DLD1 (cell line): ENCODE measurements around the gene SINHCAF.

ENCODE experiments used
- in situ Hi-C: cut with HindIII; loops from 2 replicates; pipeline ENCODE4 v1.10.0; 2017; ENCODE audit warnings: low sequenced_read_pairs

The SINHCAF gene

GRCh38 chr12:31339831-31340622, 14.1 kb upstream of the SINHCAF start:
- in situ Hi-C loops, result no loop called here

- in situ Hi-C loops, result no loop called here
Observed at GRCh38 chr12:31337952-31338351, 12.0 kb upstream of the SINHCAF start.

GRCh38 chr12:31331242-31331641, 5.3 kb upstream of the SINHCAF start:
- in situ Hi-C loops, result no loop called here

GRCh38 chr12:31326736-31327659, 1.0 kb upstream of the SINHCAF start:
- in situ Hi-C loops, result no loop called here

- in situ Hi-C loops, result no loop called here
Observed at GRCh38 chr12:31325524-31325875, 450 bp downstream of the SINHCAF start.

- in situ Hi-C loops, result no loop called here
Observed at GRCh38 chr12:31324845-31325523, 966 bp downstream of the SINHCAF start.

GRCh38 chr12:31324116-31324844, 1.7 kb downstream of the SINHCAF start:
- in situ Hi-C loops, result no loop called here

GRCh38 chr12:31323391-31324115, 2.4 kb downstream of the SINHCAF start:
- in situ Hi-C loops, result no loop called here

- in situ Hi-C loops, result no loop called here
Observed at GRCh38 chr12:31322801-31323207, 3.1 kb downstream of the SINHCAF start.

- in situ Hi-C loops, result no loop called here
Observed at GRCh38 chr12:31321897-31322228, 4.1 kb downstream of the SINHCAF start.

- in situ Hi-C loops, result no loop called here
Observed at GRCh38 chr12:31321186-31321896, 4.6 kb downstream of the SINHCAF start.

- in situ Hi-C loops, result no loop called here
Observed at GRCh38 chr12:31318657-31319269, 7.2 kb downstream of the SINHCAF start.

GRCh38 chr12:31317471-31318395, 8.2 kb downstream of the SINHCAF start:
- in situ Hi-C loops, result no loop called here

GRCh38 chr12:31316891-31317290, 9.1 kb downstream of the SINHCAF start:
- in situ Hi-C loops, result no loop called here

GRCh38 chr12:31315784-31316465, 10.0 kb downstream of the SINHCAF start:
- in situ Hi-C loops, result no loop called here

- in situ Hi-C loops, result no loop called here
Observed at GRCh38 chr12:31315044-31315715, 10.8 kb downstream of the SINHCAF start.

- in situ Hi-C loops, result no loop called here
Observed at GRCh38 chr12:31312431-31312830, 13.5 kb downstream of the SINHCAF start.
